Mesendoderm (in vitro differentiated cells): ENCODE results near the gene SULT2B1.

Experiments used
- DNase-seq: peaks from one replicate; pipeline ENCODE4 v3.0.0; 2013
- H2AK5ac ChIP-seq: 2 replicates; pipeline ENCODE4 v1.6.1; 2013; ENCODE audit warnings: low read length, inconsistent platforms
- H2BK120ac ChIP-seq: 2 replicates; pipeline ENCODE4 v1.6.1; 2013; ENCODE audit warnings: low read depth, mild to moderate bottlenecking, low read length, moderate library complexity, mixed read lengths
- H2BK15ac ChIP-seq: replicated peaks from 2 replicates; pipeline ENCODE4 v1.6.1; 2013; ENCODE audit warnings: low read depth, mild to moderate bottlenecking, moderate library complexity
- H2BK5ac ChIP-seq: 2 replicates; pipeline ENCODE4 v1.6.1; 2013; ENCODE audit warnings: low read length, inconsistent platforms
- H3K18ac ChIP-seq: 2 replicates; pipeline ENCODE4 v1.6.1; 2013; ENCODE audit warnings: mild to moderate bottlenecking, low read length, mixed read lengths
- H3K23ac ChIP-seq: one replicate; pipeline ENCODE4 v1.6.1; 2013; ENCODE audit warnings: low read length
- H3K27ac ChIP-seq: 2 replicates; pipeline ENCODE4 v1.5.1; 2013; ENCODE audit warnings: low read depth, mild to moderate bottlenecking, inconsistent platforms, low read length, moderate library complexity
- H3K27me3 ChIP-seq: 2 replicates; pipeline ENCODE4 v1.6.1; 2013; ENCODE audit warnings: low read length, control low read depth, mild to moderate bottlenecking, inconsistent platforms; ENCODE audit not compliant: insufficient read depth, poor library complexity
- H3K36me3 ChIP-seq: 2 replicates; pipeline ENCODE4 v1.6.1; 2013; ENCODE audit warnings: low read length, inconsistent platforms; ENCODE audit not compliant: control insufficient read depth, insufficient read depth
- H3K4ac ChIP-seq: one replicate; pipeline ENCODE4 v1.6.1; 2013; ENCODE audit warnings: low read depth, mild to moderate bottlenecking, low read length, moderate library complexity
- H3K4me1 ChIP-seq: 2 replicates; pipeline ENCODE4 v1.6.1; 2013; ENCODE audit warnings: low read depth, low read length, inconsistent platforms; ENCODE audit not compliant: control insufficient read depth
- H3K4me2 ChIP-seq: 2 replicates; pipeline ENCODE4 v1.6.1; 2013; ENCODE audit warnings: low read length
- H3K4me3 ChIP-seq: 2 replicates; pipeline ENCODE4 v1.5.1; 2013; ENCODE audit warnings: mild to moderate bottlenecking, low read length
- H3K56ac ChIP-seq: one replicate; pipeline ENCODE4 v1.6.1; 2013; ENCODE audit warnings: low read length
- H3K79me1 ChIP-seq: 2 replicates; pipeline ENCODE4 v1.6.1; 2013; ENCODE audit warnings: low read length, inconsistent platforms
- H3K79me2 ChIP-seq: 2 replicates; pipeline ENCODE4 v1.6.1; 2013; ENCODE audit warnings: mild to moderate bottlenecking, low read length; ENCODE audit not compliant: control insufficient read depth, insufficient read depth
- H3K9ac ChIP-seq: 2 replicates; pipeline ENCODE4 v1.6.1; 2013; ENCODE audit warnings: low read length, inconsistent platforms
- H4K5ac ChIP-seq: one replicate; pipeline ENCODE4 v1.6.1; 2013; ENCODE audit warnings: low read length
- H4K8ac ChIP-seq: one replicate; pipeline ENCODE4 v1.6.1; 2013; ENCODE audit warnings: low read depth, mild to moderate bottlenecking, control low read depth, low read length, moderate library complexity
- WGBS: extraction: QIAGEN DNeasy Blood & Tissue Kit; methylation state at CpG from one replicate; pipeline ENCODE4 v1.1.7; 2013; ENCODE audit warnings: low lambda C conversion rate, missing lambda C conversion rate; ENCODE audit not compliant: insufficient coverage; ENCODE audit errors: extremely low coverage; 5-methylcytosine and 5-hydroxymethylcytosine counted together

The SULT2B1 gene

GRCh38 chr19:48639483-48640375 lies 87.8 kb downstream of the SULT2B1 start:
- Histone ChIP-seq H3K56ac (no peak overlapping the region), H4K5ac (no peak overlapping the region), H2BK5ac (no peak overlapping the region), H2AK5ac (no peak overlapping the region), H3K27ac (no peak overlapping the region), H3K4me2 (no peak overlapping the region), H3K4me3 (no peak overlapping the region), H3K4ac (no peak overlapping the region), H3K9ac (no peak overlapping the region), H3K36me3 (no peaks in the 10 kb centered on the region), H3K79me2 (no peaks in the 10 kb centered on the region), H3K23ac (no peak overlapping the region), H3K18ac (no peak overlapping the region), H4K8ac (no peak overlapping the region), H3K27me3 (peaks cover 9% of the 10 kb centered on the region), H3K79me1 (no peaks in the 10 kb centered on the region), H2BK120ac (no peak overlapping the region), H3K4me1 (peaks cover 7% of the 10 kb centered on the region), H2BK15ac (no peak overlapping the region)
- no peak for DNase-seq
- no CpG with 5 or more reads among the region's 33 CpGs for WGBS

- H3K56ac ChIP-seq, result no peak overlapping the region
- H3K4me3 ChIP-seq, result no peak overlapping the region
- H2BK5ac ChIP-seq, result no peak overlapping the region
- H3K4ac ChIP-seq, result no peak overlapping the region
- H3K36me3 ChIP-seq, result no peaks in the 10 kb centered on the region
- no peak overlapping the region for H3K9ac ChIP-seq
- no peaks in the 10 kb centered on the region for H3K27me3 ChIP-seq
- DNase-seq, result no peak
- no peak overlapping the region for H3K18ac ChIP-seq
- no peak overlapping the region for H4K8ac ChIP-seq
- no peak overlapping the region for H2BK15ac ChIP-seq
- no peaks in the 10 kb centered on the region for H3K79me2 ChIP-seq
- H4K5ac ChIP-seq, result no peak overlapping the region
- H2AK5ac ChIP-seq, result no peak overlapping the region
- no peak overlapping the region for H3K23ac ChIP-seq
- no peak overlapping the region for H3K4me2 ChIP-seq
- H3K79me1 ChIP-seq, result no peaks in the 10 kb centered on the region
- no peak overlapping the region for H2BK120ac ChIP-seq
- H3K4me1 ChIP-seq, result peaks cover 4% of the 10 kb centered on the region
- no peak overlapping the region for H3K27ac ChIP-seq
- WGBS, result no CpG with 5 or more reads among the region's 2 CpGs
These were observed 89.9 kb downstream of the SULT2B1 start for GRCh38 chr19:48641850-48642249.

- WGBS, result no CpG with 5 or more reads among the region's 5 CpGs
- Histone ChIP-seq H3K27ac (no peak overlapping the region), H3K79me2 (no peaks in the 10 kb centered on the region), H2AK5ac (no peak overlapping the region), H3K79me1 (no peaks in the 10 kb centered on the region), H3K4me1 (peaks cover 4% of the 10 kb centered on the region), H3K36me3 (no peaks in the 10 kb centered on the region), H4K5ac (no peak overlapping the region), H3K56ac (no peak overlapping the region), H2BK15ac (no peak overlapping the region), H3K18ac (no peak overlapping the region), H3K9ac (no peak overlapping the region), H3K27me3 (no peaks in the 10 kb centered on the region), H4K8ac (no peak overlapping the region), H2BK120ac (no peak overlapping the region), H2BK5ac (no peak overlapping the region), H3K4ac (no peak overlapping the region), H3K4me3 (no peak overlapping the region), H3K4me2 (no peak overlapping the region), H3K23ac (no peak overlapping the region)
- no peak for DNase-seq
These were observed 90.9 kb downstream of the SULT2B1 start for GRCh38 chr19:48642862-48643261.

- Histone ChIP-seq H2AK5ac (no peak overlapping the region), H3K56ac (no peak overlapping the region), H3K4me3 (no peak overlapping the region), H3K79me2 (no peaks in the 10 kb centered on the region), H2BK5ac (no peak overlapping the region), H3K27ac (no peak overlapping the region), H4K5ac (no peak overlapping the region), H2BK15ac (no peak overlapping the region), H3K4me1 (no peaks in the 10 kb centered on the region), H3K18ac (no peak overlapping the region), H4K8ac (no peak overlapping the region), H3K79me1 (no peaks in the 10 kb centered on the region), H3K4me2 (no peak overlapping the region), H3K9ac (peak overlapping the region; percentile 22), H3K4ac (no peak overlapping the region), H2BK120ac (no peak overlapping the region), H3K23ac (no peak overlapping the region), H3K27me3 (no peaks in the 10 kb centered on the region), H3K36me3 (no peaks in the 10 kb centered on the region)
- DNase-seq, result no peak
- WGBS, result no CpG with 5 or more reads among the region's 4 CpGs
These were observed 92.4 kb downstream of the SULT2B1 start for GRCh38 chr19:48644355-48644754.

- H3K9ac ChIP-seq, result peak overlapping the region; percentile 69
- peak overlapping the region; percentile 79 for H3K56ac ChIP-seq
- H3K4me3 ChIP-seq, result peak overlapping the region; percentile 13
- H3K4ac ChIP-seq, result no peak overlapping the region
- peak overlapping the region; percentile 55 for H3K27ac ChIP-seq
- H2BK15ac ChIP-seq, result no peak overlapping the region
- H4K8ac ChIP-seq, result no peak overlapping the region
- peak overlapping the region; percentile 19 for H3K18ac ChIP-seq
- H3K23ac ChIP-seq, result no peak overlapping the region
- no peaks in the 10 kb centered on the region for H3K79me2 ChIP-seq
- no CpG with 5 or more reads among the region's 25 CpGs for WGBS
- no peaks in the 10 kb centered on the region for H3K36me3 ChIP-seq
- peak; percentile 88 for DNase-seq
- no peak overlapping the region for H2AK5ac ChIP-seq
- no peak overlapping the region for H2BK5ac ChIP-seq
- no peaks in the 10 kb centered on the region for H3K79me1 ChIP-seq
- no peaks in the 10 kb centered on the region for H3K4me1 ChIP-seq
- H3K4me2 ChIP-seq, result peak overlapping the region; percentile 96
- H3K27me3 ChIP-seq, result no peaks in the 10 kb centered on the region
- no peak overlapping the region for H4K5ac ChIP-seq
- peak overlapping the region; percentile 2 for H2BK120ac ChIP-seq
These were observed 93.1 kb downstream of the SULT2B1 start for GRCh38 chr19:48644839-48645619.
